B cell (primary cell): ENCODE measurements around the gene AZIN2. TPM values are rescaled to one million over a fixed set of nuclear protein-coding genes. Genes with fewer than 3 reads are reported as not detected.
"Not testable (repeated sequence)": the region's sequence is repeated elsewhere in the genome, so short reads cannot be mapped to it uniquely, and the experiment has no call there.

Experiments
- ATAC-seq: fragments of 200-7000 bp; cut with Tn5 transposase; one replicate; pipeline ENCODE4 v1.10.0; 2021; ENCODE audit warnings: low read depth, mild to moderate bottlenecking, moderate number of reproducible peaks, moderate library complexity
- CTCF ChIA-PET: fragments of 350-600 bp; sonication (Branson Sonifier 250); formaldehyde crosslinking; loops from one replicate; lab custom pipeline; 2021; ENCODE audit warnings: antibody characterized with exemption, inconsistent platforms; lab: Charles Lee
- POLR2A ChIA-PET: fragments of 350-600 bp; sonication (Branson Sonifier 250); formaldehyde crosslinking; loops from one replicate; lab custom pipeline; 2021; ENCODE audit warnings: antibody characterized with exemption; lab: Charles Lee
- DNase-seq: peaks from one replicate; pipeline ENCODE4 v3.0.0; 2013
- H2AFZ ChIP-seq: 2 replicates; pipeline ENCODE4 v1.6.1; 2012; ENCODE audit warnings: mild to moderate bottlenecking, low read depth, low read length; ENCODE audit not compliant: insufficient read depth, poor library complexity, severe bottlenecking
- H3K27ac ChIP-seq, 2 donors: 1 replicate in 1 of 2; 2 replicates in 1 of 2; pipeline ENCODE4 v1.5.1; 2012 to 2013; ENCODE audit warnings: low read length in 2 of 2, mild to moderate bottlenecking in 2 of 2, moderate library complexity in 1 of 2
- H3K27me3 ChIP-seq, 4 experiments: fragments of 200-600 bp in 1 of 4; sonication (generic) in 1 of 4; replicated peaks in 1 of 4; 1 replicate in 2 of 4; 2 replicates in 2 of 4; pipeline versions ENCODE4 v1.6.1 to v1.7.0; 2013 to 2016; ENCODE audit warnings: low read length in 3 of 4, mild to moderate bottlenecking in 2 of 4, mixed read lengths in 1 of 4, moderate library complexity in 1 of 4; ENCODE audit not compliant: insufficient read depth in 4 of 4, control insufficient read depth in 3 of 4; ENCODE audit errors: control extremely low read depth in 1 of 4
- H3K36me3 ChIP-seq, 2 experiments: replicated peaks in 1 of 2; 1 replicate in 1 of 2; 2 replicates in 1 of 2; pipeline versions ENCODE4 v1.6.1 to v1.7.1; 2013; ENCODE audit warnings: low read length in 1 of 2; ENCODE audit not compliant: insufficient read depth in 2 of 2, control insufficient read depth in 1 of 2; ENCODE audit errors: control extremely low read depth in 1 of 2, extremely low read depth in 1 of 2
- H3K4me1 ChIP-seq, 2 donors: fragments of 200-600 bp in 1 of 2; sonication (generic) in 1 of 2; 1 replicate in 1 of 2; 2 replicates in 1 of 2; pipeline versions ENCODE4 v1.5.1 to v1.6.1; 2013 to 2017; ENCODE audit warnings: low read length in 2 of 2; ENCODE audit not compliant: control insufficient read depth in 2 of 2, insufficient read depth in 2 of 2
- H3K4me2 ChIP-seq: replicated peaks from 2 replicates; pipeline ENCODE3; 2012; ENCODE audit warnings: mild to moderate bottlenecking, low read depth, low read length; ENCODE audit not compliant: poor library complexity, severe bottlenecking
- H3K4me3 ChIP-seq, 5 experiments: fragments of 200-600 bp in 1 of 5; sonication (generic) in 1 of 5; 1 replicate in 3 of 5; 2 replicates in 2 of 5; pipeline versions ENCODE4 v1.5.1 to v1.7.0; 2011 to 2016; ENCODE audit warnings: low read length in 4 of 5, mild to moderate bottlenecking in 4 of 5, low read depth in 2 of 5, control low read depth in 1 of 5, moderate library complexity in 1 of 5; ENCODE audit not compliant: insufficient read depth in 1 of 5; ENCODE audit errors: control extremely low read depth in 1 of 5, extremely low read depth in 1 of 5
- H3K79me2 ChIP-seq: fragments of 200-600 bp; sonication (generic); one replicate; pipeline ENCODE4 v1.6.0; 2016; ENCODE audit warnings: low read length; ENCODE audit not compliant: control insufficient read depth, insufficient read depth
- H3K9ac ChIP-seq: fragments of 200-600 bp; sonication (generic); 2 replicates; pipeline ENCODE4 v1.6.1; 2017; ENCODE audit warnings: mild to moderate bottlenecking, low read length, moderate library complexity
- H3K9me3 ChIP-seq, 3 donors: one replicate each; pipeline versions ENCODE4 v1.6.1 to v1.7.1; 2013; ENCODE audit warnings: low read length in 2 of 3; ENCODE audit not compliant: control insufficient read depth in 2 of 3, insufficient read depth in 1 of 3; ENCODE audit errors: control extremely low read depth in 1 of 3
- H4K20me1 ChIP-seq: 2 replicates; pipeline ENCODE4 v1.6.0; 2012; ENCODE audit warnings: mild to moderate bottlenecking, low read length; ENCODE audit not compliant: insufficient read depth, control insufficient read depth, poor library complexity, severe bottlenecking
- H3K27ac Mint-ChIP-seq: one replicate; pipeline ENCODE4 v1.8.0; 2021; ENCODE audit warnings: mixed read lengths
- H3K27me3 Mint-ChIP-seq: one replicate; pipeline ENCODE4 v1.8.0; 2021; ENCODE audit warnings: mixed read lengths
- H3K4me1 Mint-ChIP-seq: one replicate; pipeline ENCODE4 v1.8.0; 2021; ENCODE audit warnings: mixed read lengths
- H3K4me3 Mint-ChIP-seq: one replicate; pipeline ENCODE4 v1.8.0; 2021; ENCODE audit warnings: mixed read lengths
- H3K9me3 Mint-ChIP-seq: one replicate; pipeline ENCODE4 v1.8.0; 2022; ENCODE audit warnings: mixed read lengths; ENCODE audit not compliant: insufficient read depth
- CTCF ChIP-seq: fragments of 200-600 bp; IDR thresholded peaks from one replicate; pipeline ENCODE4 v1.8.0; 2022; ENCODE audit warnings: antibody characterized with exemption, mild to moderate bottlenecking
- EZH2 ChIP-seq: IDR thresholded peaks from 2 replicates; pipeline ENCODE4 v1.6.1; 2012; ENCODE audit warnings: borderline replicate concordance, low read depth, mild to moderate bottlenecking, moderate library complexity, low read length; ENCODE audit not compliant: insufficient read depth, poor library complexity, severe bottlenecking
- WGBS: methylation state at CpG from one replicate; pipeline ENCODE4 v1.1.5; 2013; ENCODE audit warnings: missing lambda C conversion rate; ENCODE audit not compliant: insufficient coverage; 5-methylcytosine and 5-hydroxymethylcytosine counted together
- intact Hi-C: fragments of 100-400 bp; cut with micrococcal nuclease; formaldehyde crosslinking; loops from one replicate; pipeline ENCODE4 v1.10.0; 2022
- polyA plus RNA-seq: library from polyadenylated mRNA; depleted of rRNA; stranded (reverse); fragments of >200 nt; gene quantifications from 2 replicates; pipeline ENCODE4 v1.2.3, GENCODE V29; 2012
- total RNA-seq, 2 donors: library from RNA; stranded (reverse); fragments of 120-200 nt in 1 of 2; gene quantifications; 1 replicate in 1 of 2; 2 replicates in 1 of 2; pipeline versions ENCODE4 v1.2.3 to v1.2.4, GENCODE V29; 2013 to 2022

Gene AZIN2
- total and polyA plus RNA-seq, 2 donors (not counting 1 experiment from before 2014, with no cell fraction given), result 0.33 to 5.9 TPM

GRCh38 chr1:33045814-33046213 lies 35.1 kb upstream of the AZIN2 start:
- no peaks in the 10 kb centered on the region for H3K79me2 ChIP-seq
- no peaks in the 10 kb centered on the region for H3K4me1 Mint-ChIP-seq
- no peak overlapping the region for H3K27ac ChIP-seq
- no peaks in the 10 kb centered on the region for H3K36me3 ChIP-seq
- H3K27me3 Mint-ChIP-seq, result peaks cover 21% of the 10 kb centered on the region
- no peaks in the 10 kb centered on the region for H3K9me3 ChIP-seq
- ChIA-PET POLR2A (interaction anchor here (0.6 kb wide), 1 partner anchor 117 kb away, joined by 3 read pairs; no protein-coding TSS in a partner anchor), CTCF (interaction anchor here (1.2 to 1.4 kb wide), 2 partner anchors 10 to 114 kb away, joined by 3 to 4 read pairs; no protein-coding TSS in a partner anchor)
- peaks cover 0 to 6% (median 0%) of the 10 kb centered on the region in 4 experiments for H3K27me3 ChIP-seq
- no peak for TF ChIP-seq EZH2
- TF ChIP-seq CTCF, result no peak
- no peak overlapping the region for H3K9ac ChIP-seq
- no peaks in the 10 kb centered on the region for H3K4me1 ChIP-seq
- H3K4me3 Mint-ChIP-seq, result no peak overlapping the region
- H3K4me2 ChIP-seq, result no peak overlapping the region
- H2AFZ ChIP-seq, result no peak overlapping the region
- no peak overlapping the region for H3K4me3 ChIP-seq
- intact Hi-C loops, result no loop called here
- no peaks in the 10 kb centered on the region for H4K20me1 ChIP-seq
- ATAC-seq (no peak), DNase-seq (no peak)
- H3K27ac Mint-ChIP-seq, result no peak overlapping the region
- WGBS, result 93% methylated on average over 2 of the region's 6 CpGs
- no peaks in the 10 kb centered on the region for H3K9me3 Mint-ChIP-seq

DNA sequence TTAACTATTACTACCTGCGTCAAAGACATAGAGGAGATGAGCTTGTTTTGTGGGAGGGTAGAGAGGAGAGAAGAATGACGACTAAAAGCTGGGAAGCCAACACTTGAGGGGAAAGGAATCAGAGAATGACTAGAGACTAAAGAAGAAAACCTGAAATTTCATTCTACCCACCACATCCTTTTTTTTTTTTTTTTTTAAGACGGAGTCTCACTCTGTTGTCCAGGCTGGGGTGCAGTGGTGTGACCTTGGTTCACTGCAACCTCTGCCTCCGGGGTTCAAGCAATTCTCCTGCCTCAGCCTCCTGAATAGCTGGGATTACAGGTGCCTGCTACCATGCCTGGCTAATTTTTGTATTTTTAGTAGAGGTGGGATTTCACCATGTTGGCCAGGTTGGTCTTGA lies 34.7 kb upstream of the AZIN2 start:
- H3K4me2 ChIP-seq, H2AFZ ChIP-seq, H3K79me2 ChIP-seq, intact Hi-C loops, H3K27me3 ChIP-seq, DNase-seq, H3K4me1 Mint-ChIP-seq, H3K9me3 ChIP-seq, H3K4me3 ChIP-seq, H3K27ac Mint-ChIP-seq, H3K36me3 ChIP-seq, H3K4me3 Mint-ChIP-seq, H3K9ac ChIP-seq, ATAC-seq, H3K27ac ChIP-seq, H3K9me3 Mint-ChIP-seq, H4K20me1 ChIP-seq, H3K4me1 ChIP-seq: not testable (repeated sequence)
- ChIA-PET CTCF (interaction anchor here (1.2 to 1.4 kb wide), 2 partner anchors 9 to 114 kb away, joined by 3 to 4 read pairs; no protein-coding TSS in a partner anchor), POLR2A (interaction anchor here (0.6 kb wide), 1 partner anchor 117 kb away, joined by 3 read pairs; no protein-coding TSS in a partner anchor)
- H3K27me3 Mint-ChIP-seq, result peaks cover 21% of the 10 kb centered on the region
- 100% methylated on average over 1 of the region's 4 CpGs for WGBS
